ENCODE measurements around the gene ANKRD10.
A peak's percentile ranks its signal among the peaks of the same experiment; 100 is the strongest.

Gene ANKRD10

DNA sequence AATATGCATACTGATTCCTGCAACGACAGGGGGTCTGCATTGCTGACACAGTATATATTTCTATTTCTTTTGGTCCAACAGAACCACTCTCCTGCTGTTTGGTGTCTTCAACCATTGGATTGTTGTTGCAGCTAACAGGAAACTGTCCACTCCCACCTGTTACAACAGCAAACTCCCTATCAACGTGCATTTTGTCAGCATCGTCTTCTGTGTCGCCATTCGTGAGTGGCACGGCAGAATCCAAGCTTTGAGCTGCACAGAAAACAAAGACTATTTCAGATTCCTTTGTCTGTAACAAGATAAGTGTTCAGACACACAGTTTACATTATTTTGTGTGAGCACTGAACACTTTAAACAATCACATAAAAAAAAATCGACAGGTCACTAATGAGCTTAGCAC is 31.3 kb downstream of the ANKRD10 start:
- Histone ChIP-seq H2AFZ (ENCODE audit: low read length) (no peak overlapping the region), H3K4ac (ENCODE audit: low read length) (no peak overlapping the region), H2BK15ac (ENCODE audit: low read length) (no peak overlapping the region), H3K9ac (ENCODE audit: low read depth, low read length, poor library complexity) (no peak overlapping the region), H2BK5ac (ENCODE audit: low read length) (no peak overlapping the region), H2BK120ac (ENCODE audit: low read depth, low read length) (no peak overlapping the region), H2BK12ac (ENCODE audit: low read length) (no peak overlapping the region), H3K27ac (replicated peaks; ENCODE audit: low read length) (no peak overlapping the region), H4K91ac (ENCODE audit: low read depth, low read length, poor library complexity) (no peak overlapping the region), H4K8ac (ENCODE audit: low read depth, low read length) (no peak overlapping the region), H3K18ac (ENCODE audit: low read length) (no peak overlapping the region), H3K4me1 (ENCODE audit: control insufficient read depth in 2 of 2, insufficient read depth in 1 of 2, low read depth in 1 of 2, low read length in 2 of 2) (peaks cover 21 to 24% of the 10 kb centered on the region in 2 donors), H3K9me3 (replicated peaks in 1 of 2; ENCODE audit: control insufficient read depth in 2 of 2, insufficient read depth in 1 of 2, low read depth in 1 of 2, low read length in 2 of 2) (no peaks in the 10 kb centered on the region), H2AK5ac (ENCODE audit: low read depth, low read length) (no peak overlapping the region), H3K79me1 (ENCODE audit: low read depth, low read length) (no peaks in the 10 kb centered on the region), H3K4me3 (ENCODE audit: low read length in 2 of 2) (no peak overlapping the region), H3K27me3 (ENCODE audit: control insufficient read depth in 3 of 3, insufficient read depth in 3 of 3, low read depth in 1 of 3, low read length in 3 of 3) (no peaks in the 10 kb centered on the region), H3K4me2 (ENCODE audit: insufficient read depth, low read length, poor library complexity, severe bottlenecking) (no peak overlapping the region), H3K36me3 (replicated peaks in 1 of 2; ENCODE audit: control insufficient read depth in 2 of 2, insufficient read depth in 2 of 2, low read length in 2 of 2) (peaks cover 4 to 8% of the 10 kb centered on the region in 2 donors), H3K23ac (ENCODE audit: low read depth, low read length, poor library complexity) (no peak overlapping the region), H3K14ac (ENCODE audit: low read length) (no peak overlapping the region)
- WGBS, 2 donors (ENCODE audit: extremely low coverage in 2 of 2, insufficient read length in 2 of 2, insufficient replicate concordance in 1 of 2), result no CpG with 5 or more reads among the region's 7 CpGs
- DNase-seq (ENCODE audit: low spot score), result no peak

GRCh38 chr13:110882972-110883371 is 31.9 kb downstream of the ANKRD10 start:
- H3K4me3 ChIP-seq (ENCODE audit: low read length in 2 of 2), result no peak overlapping the region
- no peak for DNase-seq (ENCODE audit: low spot score)
- no CpG with 5 or more reads among the region's 2 CpGs for WGBS, 2 donors (ENCODE audit: extremely low coverage in 2 of 2, insufficient read length in 2 of 2, insufficient replicate concordance in 1 of 2)
- H3K36me3 ChIP-seq (replicated peaks in 1 of 2; ENCODE audit: control insufficient read depth in 2 of 2, insufficient read depth in 2 of 2, low read length in 2 of 2), result peaks cover 4 to 8% of the 10 kb centered on the region in 2 donors
- no peak overlapping the region for H3K9ac ChIP-seq (ENCODE audit: low read depth, low read length, poor library complexity)
- no peaks in the 10 kb centered on the region for H3K79me1 ChIP-seq (ENCODE audit: low read depth, low read length)
- H2BK120ac ChIP-seq (ENCODE audit: low read depth, low read length), result no peak overlapping the region
- no peak overlapping the region for H2BK5ac ChIP-seq (ENCODE audit: low read length)
- no peaks in the 10 kb centered on the region for H3K27me3 ChIP-seq (ENCODE audit: control insufficient read depth in 3 of 3, insufficient read depth in 3 of 3, low read depth in 1 of 3, low read length in 3 of 3)
- no peak overlapping the region for H2BK12ac ChIP-seq (ENCODE audit: low read length)
- no peak overlapping the region for H4K91ac ChIP-seq (ENCODE audit: low read depth, low read length, poor library complexity)
- H3K4ac ChIP-seq (ENCODE audit: low read length), result no peak overlapping the region
- no peak overlapping the region for H3K27ac ChIP-seq (replicated peaks; ENCODE audit: low read length)
- peaks cover 18 to 19% of the 10 kb centered on the region in 2 donors for H3K4me1 ChIP-seq (ENCODE audit: control insufficient read depth in 2 of 2, insufficient read depth in 1 of 2, low read depth in 1 of 2, low read length in 2 of 2)
- no peak overlapping the region for H2BK15ac ChIP-seq (ENCODE audit: low read length)
- H2AFZ ChIP-seq (ENCODE audit: low read length), result no peak overlapping the region
- no peaks in the 10 kb centered on the region for H3K9me3 ChIP-seq (replicated peaks in 1 of 2; ENCODE audit: control insufficient read depth in 2 of 2, insufficient read depth in 1 of 2, low read depth in 1 of 2, low read length in 2 of 2)
- H4K8ac ChIP-seq (ENCODE audit: low read depth, low read length), result no peak overlapping the region
- no peak overlapping the region for H3K14ac ChIP-seq (ENCODE audit: low read length)
- H3K18ac ChIP-seq (ENCODE audit: low read length), result no peak overlapping the region
- no peak overlapping the region for H3K23ac ChIP-seq (ENCODE audit: low read depth, low read length, poor library complexity)
- H3K4me2 ChIP-seq (ENCODE audit: insufficient read depth, low read length, poor library complexity, severe bottlenecking), result no peak overlapping the region
- no peak overlapping the region for H2AK5ac ChIP-seq (ENCODE audit: low read depth, low read length)

DNA sequence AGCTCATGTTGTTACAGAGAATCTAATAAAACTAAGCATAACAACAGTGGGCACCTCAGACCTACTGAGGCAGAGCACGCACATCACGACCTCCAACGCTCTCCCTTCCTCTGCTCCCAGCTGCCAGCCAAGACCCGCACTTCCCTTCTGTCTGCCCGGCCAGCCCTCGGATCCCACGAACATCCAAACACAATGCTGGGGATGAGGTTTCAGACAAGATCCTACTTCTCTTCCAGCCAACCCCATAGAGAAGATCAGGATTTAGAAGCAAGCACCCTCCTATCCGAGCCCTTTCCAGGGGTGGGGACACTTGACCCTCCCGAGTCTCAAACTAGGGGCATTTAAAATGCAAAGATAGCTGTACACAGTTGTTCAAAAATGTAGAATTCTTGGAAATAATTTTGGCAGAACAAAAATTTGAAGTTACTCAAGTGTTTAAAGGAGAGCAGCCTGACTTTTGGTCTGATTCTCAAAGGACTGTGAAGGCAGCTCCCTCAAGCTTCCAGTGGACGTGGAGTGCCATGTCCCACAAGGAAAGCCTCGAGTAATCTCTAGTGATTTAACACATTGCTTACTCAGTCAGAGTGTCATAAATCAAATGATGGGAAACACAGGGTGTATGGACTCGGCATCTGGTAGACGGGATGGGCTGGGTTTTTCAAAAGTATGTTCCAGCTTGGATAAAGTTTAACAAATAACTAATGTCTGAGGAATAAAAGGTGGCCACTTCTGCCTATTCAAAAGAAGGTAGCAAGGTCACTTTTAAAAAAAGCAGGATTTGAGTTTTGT is 32.8 kb downstream of the ANKRD10 start:
- Histone ChIP-seq H3K4ac (ENCODE audit: low read length) (no peak overlapping the region), H3K27ac (replicated peaks; ENCODE audit: low read length) (no peak overlapping the region), H3K18ac (ENCODE audit: low read length) (no peak overlapping the region), H3K79me1 (ENCODE audit: low read depth, low read length) (no peaks in the 10 kb centered on the region), H3K14ac (ENCODE audit: low read length) (no peak overlapping the region), H2BK15ac (ENCODE audit: low read length) (no peak overlapping the region), H4K8ac (ENCODE audit: low read depth, low read length) (no peak overlapping the region), H2BK120ac (ENCODE audit: low read depth, low read length) (no peak overlapping the region), H3K9ac (ENCODE audit: low read depth, low read length, poor library complexity) (peak overlapping the region; percentile 2), H2BK5ac (ENCODE audit: low read length) (no peak overlapping the region), H3K4me3 (ENCODE audit: low read length in 2 of 2) (no peak overlapping the region), H2AK5ac (ENCODE audit: low read depth, low read length) (no peak overlapping the region), H3K9me3 (replicated peaks in 1 of 2; ENCODE audit: control insufficient read depth in 2 of 2, insufficient read depth in 1 of 2, low read depth in 1 of 2, low read length in 2 of 2) (no peaks in the 10 kb centered on the region), H3K4me1 (ENCODE audit: control insufficient read depth in 2 of 2, insufficient read depth in 1 of 2, low read depth in 1 of 2, low read length in 2 of 2) (peaks cover 13% of the 10 kb centered on the region in 2 donors), H3K36me3 (replicated peaks in 1 of 2; ENCODE audit: control insufficient read depth in 2 of 2, insufficient read depth in 2 of 2, low read length in 2 of 2) (peaks cover 4 to 8% of the 10 kb centered on the region in 2 donors), H3K27me3 (ENCODE audit: control insufficient read depth in 3 of 3, insufficient read depth in 3 of 3, low read depth in 1 of 3, low read length in 3 of 3) (no peaks in the 10 kb centered on the region), H4K91ac (ENCODE audit: low read depth, low read length, poor library complexity) (no peak overlapping the region), H3K4me2 (ENCODE audit: insufficient read depth, low read length, poor library complexity, severe bottlenecking) (no peak overlapping the region), H2BK12ac (ENCODE audit: low read length) (no peak overlapping the region), H3K23ac (ENCODE audit: low read depth, low read length, poor library complexity) (no peak overlapping the region), H2AFZ (ENCODE audit: low read length) (no peak overlapping the region)
- no peak for DNase-seq (ENCODE audit: low spot score)
- WGBS, 2 donors (ENCODE audit: extremely low coverage in 2 of 2, insufficient read length in 2 of 2, insufficient replicate concordance in 1 of 2), result no CpG with 5 or more reads among the region's 13 CpGs

DNA sequence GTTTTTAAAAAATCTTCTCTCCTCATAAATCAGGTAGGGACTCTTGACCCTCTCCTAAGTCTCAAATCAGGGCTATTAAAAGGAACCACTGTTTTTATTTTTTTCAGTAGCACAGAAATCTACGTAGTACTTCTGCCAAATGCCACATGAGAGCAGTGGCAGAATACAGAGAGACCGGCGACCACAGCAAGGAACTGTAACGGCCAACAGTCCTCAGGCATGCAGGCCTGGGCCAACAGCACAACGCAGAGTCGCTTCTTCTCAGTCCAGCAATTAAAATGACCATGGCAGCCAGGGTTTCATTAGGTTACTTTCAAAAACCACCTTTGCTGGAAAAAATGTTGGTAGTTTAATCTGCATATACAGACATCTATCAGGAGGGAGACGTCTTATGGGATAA is 34.2 kb downstream of the ANKRD10 start:
- H2AK5ac ChIP-seq (ENCODE audit: low read depth, low read length), result no peak overlapping the region
- no peak overlapping the region for H2BK5ac ChIP-seq (ENCODE audit: low read length)
- H2BK12ac ChIP-seq (ENCODE audit: low read length), result no peak overlapping the region
- H3K18ac ChIP-seq (ENCODE audit: low read length), result no peak overlapping the region
- no peaks in the 10 kb centered on the region for H3K27me3 ChIP-seq (ENCODE audit: control insufficient read depth in 3 of 3, insufficient read depth in 3 of 3, low read depth in 1 of 3, low read length in 3 of 3)
- H3K14ac ChIP-seq (ENCODE audit: low read length), result no peak overlapping the region
- peaks cover 4 to 8% of the 10 kb centered on the region in 2 donors for H3K36me3 ChIP-seq (replicated peaks in 1 of 2; ENCODE audit: control insufficient read depth in 2 of 2, insufficient read depth in 2 of 2, low read length in 2 of 2)
- no peak overlapping the region for H3K4me3 ChIP-seq (ENCODE audit: low read length in 2 of 2)
- no peak overlapping the region for H3K27ac ChIP-seq (replicated peaks; ENCODE audit: low read length)
- WGBS, 2 donors (ENCODE audit: extremely low coverage in 2 of 2, insufficient read length in 2 of 2, insufficient replicate concordance in 1 of 2), result no CpG with 5 or more reads among the region's 7 CpGs
- H4K91ac ChIP-seq (ENCODE audit: low read depth, low read length, poor library complexity), result no peak overlapping the region
- no peak overlapping the region for H2AFZ ChIP-seq (ENCODE audit: low read length)
- no peak overlapping the region for H2BK120ac ChIP-seq (ENCODE audit: low read depth, low read length)
- H3K4me2 ChIP-seq (ENCODE audit: insufficient read depth, low read length, poor library complexity, severe bottlenecking), result no peak overlapping the region
- no peaks in the 10 kb centered on the region for H3K9me3 ChIP-seq (replicated peaks in 1 of 2; ENCODE audit: control insufficient read depth in 2 of 2, insufficient read depth in 1 of 2, low read depth in 1 of 2, low read length in 2 of 2)
- no peak overlapping the region for H4K8ac ChIP-seq (ENCODE audit: low read depth, low read length)
- no peak overlapping the region for H3K23ac ChIP-seq (ENCODE audit: low read depth, low read length, poor library complexity)
- no peak overlapping the region for H3K9ac ChIP-seq (ENCODE audit: low read depth, low read length, poor library complexity)
- DNase-seq (ENCODE audit: low spot score), result no peak
- H3K4me1 ChIP-seq (ENCODE audit: control insufficient read depth in 2 of 2, insufficient read depth in 1 of 2, low read depth in 1 of 2, low read length in 2 of 2), result peaks cover 0 to 4% of the 10 kb centered on the region in 2 donors
- H3K4ac ChIP-seq (ENCODE audit: low read length), result no peak overlapping the region
- no peak overlapping the region for H2BK15ac ChIP-seq (ENCODE audit: low read length)
- no peaks in the 10 kb centered on the region for H3K79me1 ChIP-seq (ENCODE audit: low read depth, low read length)

Measured in neuronal stem cell (in vitro differentiated cells).